Transverse colon (tissue), 3 donors: Measurements from ENCODE around the gene MAPKBP1.

ENCODE experiments used
- CTCF ChIP-seq, 5 experiments: fragments of 200-600 bp in 3 of 5; fragments of 450-650 bp in 2 of 5; sonication (generic) in 3 of 5; IDR thresholded peaks; 1 replicate in 2 of 5; 2 replicates in 3 of 5; pipeline ENCODE4 v1.5.1; 2016 to 2017; ENCODE audit warnings: antibody characterized with exemption in 5 of 5, inconsistent platforms in 3 of 5, mild to moderate bottlenecking in 2 of 5, moderate library complexity in 1 of 5
- POLR2A ChIP-seq: fragments of 450-650 bp; IDR thresholded peaks from one replicate; pipeline ENCODE4 v1.6.1; 2016; ENCODE audit warnings: antibody characterized with exemption, mild to moderate bottlenecking, moderate library complexity

DNA sequence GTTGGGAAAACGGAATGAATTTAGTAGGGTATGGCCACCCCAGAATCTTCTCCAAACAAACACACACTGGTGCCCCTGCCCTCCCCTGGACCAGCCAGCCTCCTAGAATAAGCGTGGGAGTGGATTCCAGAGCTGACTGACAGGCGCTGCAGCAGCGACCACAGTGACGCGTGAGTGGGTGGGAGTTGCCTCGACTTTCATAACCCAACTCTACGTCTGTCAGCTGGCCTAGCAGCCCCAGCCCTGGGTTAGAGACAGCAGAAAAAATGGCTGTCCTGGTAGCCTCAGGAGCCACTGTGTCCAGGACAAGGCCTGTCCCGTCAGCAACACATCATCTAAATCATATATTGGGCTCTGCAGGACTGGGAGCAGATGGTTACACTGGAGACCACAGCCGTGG lies 74.3 kb downstream of the MAPKBP1 start:
- no peak for TF ChIP-seq POLR2A
- TF ChIP-seq CTCF (IDR thresholded peaks at IDR 0.05): no peak
